Left renal pelvis (tissue), 4 donors: ENCODE data around the gene SLC25A23. TPM values are rescaled to one million over a fixed set of nuclear protein-coding genes. Genes with fewer than 3 reads are reported as not detected.

ENCODE experiments used
- DNase-seq, 4 donors: peaks; one replicate each; pipeline ENCODE4 v3.0.0-alpha.2; 2013; ENCODE audit warnings: low read depth in 4 of 4, low spot score in 3 of 4
- polyA plus RNA-seq, 4 donors: library from polyadenylated mRNA; unstranded; fragments of 120-200 nt; gene quantifications; one replicate each; pipeline ENCODE4 v1.2.1, GENCODE V29; 2013; ENCODE audit not compliant: insufficient read length in 4 of 4

Gene SLC25A23
- polyA plus RNA-seq, 4 donors = 55.2 to 85.1 (median 68.6) TPM

DNA sequence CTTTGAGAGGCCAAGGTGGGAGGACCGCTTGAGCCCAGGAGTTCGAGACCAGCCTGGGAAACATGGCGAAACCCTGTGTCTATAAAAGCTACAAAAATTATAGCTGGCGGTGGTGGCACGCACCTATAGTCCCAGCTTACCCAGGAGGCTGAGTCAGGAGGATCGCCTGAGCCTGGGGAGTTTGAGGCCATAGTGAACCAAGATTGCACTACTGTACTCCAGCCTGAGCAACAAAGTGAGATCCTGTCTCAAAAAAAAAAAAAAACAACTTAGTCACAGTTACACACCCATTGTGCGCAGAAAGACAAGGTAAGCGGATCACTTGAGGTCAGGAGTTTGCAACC is 22.7 kb upstream of the SLC25A23 start:
- no peak for DNase-seq

GRCh38 chr19:6481541-6482342 is 22.1 kb upstream of the SLC25A23 start, which contains the start of gene DENND1C:
TSS of gene DENND1C (minus strand) at chr19:6481787. CDS start at chr19:6481695, 92 bp downstream.
- no peak for DNase-seq

- no peak for DNase-seq
Measured at GRCh38 chr19:6480848-6481415, 21.3 kb upstream of the SLC25A23 start.

DNA sequence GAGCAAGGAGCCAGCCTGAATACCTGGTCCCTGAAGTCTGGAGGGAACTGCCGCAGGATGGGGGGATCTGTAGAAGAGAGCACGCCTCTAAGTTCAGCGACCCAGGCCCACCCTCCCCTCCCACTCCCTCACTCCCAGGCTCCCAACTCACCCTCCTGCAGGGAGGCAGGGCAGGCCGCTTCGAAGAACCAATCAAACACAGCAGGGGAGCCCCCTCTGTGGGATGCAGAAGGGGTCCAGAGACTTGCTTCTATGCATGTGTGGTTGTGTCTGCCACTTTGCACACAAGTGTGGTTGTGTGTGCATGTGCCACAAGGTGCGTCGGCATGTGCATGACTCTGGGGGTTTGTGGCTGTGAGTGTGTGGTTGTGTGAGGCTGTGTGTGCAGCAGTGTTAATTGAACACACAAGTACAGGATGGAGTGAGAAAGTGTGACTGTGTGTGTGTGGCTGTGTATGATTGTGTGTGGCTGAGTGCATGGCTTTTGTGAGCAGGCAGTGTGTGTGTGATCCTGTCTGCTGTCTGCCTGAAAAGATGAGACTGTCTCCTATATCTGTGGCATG is 20.3 kb upstream of the SLC25A23 start:
- no peak for DNase-seq

GRCh38 chr19:6478815-6479214 is 19.2 kb upstream of the SLC25A23 start:
- DNase-seq = no peak

- DNase-seq = no peak
Measured at GRCh38 chr19:6476896-6477431, 17.4 kb upstream of the SLC25A23 start.

GRCh38 chr19:6476155-6476895 is 16.7 kb upstream of the SLC25A23 start:
- DNase-seq = peak in 3 of 4 donors; percentile 53 to 66 (median 58)

- no peak for DNase-seq
Measured at GRCh38 chr19:6475321-6476108, 15.9 kb upstream of the SLC25A23 start.

- DNase-seq = no peak
Measured at GRCh38 chr19:6473647-6474046, 14.1 kb upstream of the SLC25A23 start.

DNA sequence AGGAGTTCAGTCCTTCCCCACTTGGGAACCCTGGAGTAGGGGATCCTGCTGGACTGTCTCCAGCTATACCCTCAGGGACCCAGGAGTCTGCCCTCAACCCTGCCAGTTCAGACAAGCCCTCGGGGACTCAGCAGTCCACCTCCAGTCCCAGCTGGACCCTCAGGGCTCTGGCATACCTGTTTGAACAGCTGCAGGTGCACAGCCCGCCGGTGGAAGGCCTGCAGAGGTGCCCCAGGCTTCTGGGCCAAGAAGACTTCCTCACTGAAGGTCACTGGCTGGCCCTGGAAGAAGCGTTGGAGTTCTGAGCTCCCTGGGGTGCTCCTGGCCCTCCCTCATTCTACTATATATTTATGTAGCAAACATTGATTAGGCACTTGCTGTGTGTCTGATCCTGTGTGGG is 13.1 kb upstream of the SLC25A23 start:
- DNase-seq = no peak

DNA sequence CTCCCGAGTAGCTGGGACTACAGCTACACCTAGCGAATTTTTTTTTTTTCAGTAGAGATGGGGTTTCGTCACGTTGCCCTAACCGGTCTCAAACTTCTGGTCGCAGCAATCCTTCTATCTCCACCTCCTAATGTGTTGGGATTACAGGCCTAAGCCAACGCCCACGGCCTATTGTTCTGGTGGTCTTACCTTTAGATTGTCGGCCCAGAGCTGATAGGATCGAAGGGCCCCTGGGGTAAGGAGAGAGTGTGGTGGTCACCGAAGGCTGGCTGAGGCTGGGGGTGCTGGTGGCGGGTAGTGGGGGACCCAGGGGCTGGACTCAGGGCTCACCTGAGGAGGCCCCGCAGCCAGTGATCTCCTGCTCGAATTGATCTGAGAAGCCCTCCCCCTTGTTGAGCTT is 11.5 kb upstream of the SLC25A23 start:
- DNase-seq = no peak

GRCh38 chr19:6470173-6470572 is 10.6 kb upstream of the SLC25A23 start:
- no peak for DNase-seq

DNA sequence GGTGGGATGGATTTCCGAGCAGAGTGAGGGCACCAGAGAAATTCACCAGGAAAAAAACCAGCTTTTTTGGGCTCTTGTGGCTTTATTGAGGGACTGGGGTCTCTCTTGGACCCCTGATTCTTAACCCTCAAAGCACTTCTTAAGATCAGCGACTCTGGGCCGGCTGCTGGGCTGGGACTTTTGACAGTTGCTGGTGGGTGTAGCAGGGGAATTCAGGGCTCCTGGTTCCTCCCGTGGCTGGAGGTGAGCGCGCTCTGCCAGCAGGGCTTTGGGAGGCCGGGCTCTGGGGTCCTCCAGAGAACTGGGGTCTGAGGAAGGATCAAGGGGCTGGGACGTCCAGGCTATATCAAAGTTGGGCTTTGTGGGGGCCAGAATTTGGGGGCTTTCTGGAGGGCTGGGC is 7.8 kb upstream of the SLC25A23 start:
- no peak for DNase-seq

- DNase-seq = no peak
Measured at GRCh38 chr19:6466526-6467248, 7.1 kb upstream of the SLC25A23 start.

DNA sequence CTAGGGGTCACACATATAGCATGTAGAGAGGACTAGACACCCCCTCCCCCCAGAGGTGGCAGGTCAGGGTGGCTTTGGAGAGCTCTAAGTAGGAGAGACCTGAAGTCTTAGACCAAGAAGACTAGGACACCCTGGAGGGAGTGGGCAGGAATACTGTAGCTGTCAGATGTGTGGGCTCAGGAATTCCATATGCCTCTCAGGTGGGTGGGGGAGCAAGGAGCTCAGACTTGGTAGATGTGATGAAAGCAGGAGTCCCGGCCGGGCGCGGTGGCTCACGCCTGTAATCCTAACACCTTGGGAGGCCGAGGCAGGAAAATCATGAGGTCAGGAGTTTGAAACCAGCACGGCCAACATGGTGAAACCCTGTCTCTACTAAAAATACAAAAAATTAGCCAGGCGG is 6.1 kb upstream of the SLC25A23 start:
- DNase-seq = no peak

- DNase-seq = no peak
Measured at GRCh38 chr19:6465006-6465405, 5.4 kb upstream of the SLC25A23 start.

DNA sequence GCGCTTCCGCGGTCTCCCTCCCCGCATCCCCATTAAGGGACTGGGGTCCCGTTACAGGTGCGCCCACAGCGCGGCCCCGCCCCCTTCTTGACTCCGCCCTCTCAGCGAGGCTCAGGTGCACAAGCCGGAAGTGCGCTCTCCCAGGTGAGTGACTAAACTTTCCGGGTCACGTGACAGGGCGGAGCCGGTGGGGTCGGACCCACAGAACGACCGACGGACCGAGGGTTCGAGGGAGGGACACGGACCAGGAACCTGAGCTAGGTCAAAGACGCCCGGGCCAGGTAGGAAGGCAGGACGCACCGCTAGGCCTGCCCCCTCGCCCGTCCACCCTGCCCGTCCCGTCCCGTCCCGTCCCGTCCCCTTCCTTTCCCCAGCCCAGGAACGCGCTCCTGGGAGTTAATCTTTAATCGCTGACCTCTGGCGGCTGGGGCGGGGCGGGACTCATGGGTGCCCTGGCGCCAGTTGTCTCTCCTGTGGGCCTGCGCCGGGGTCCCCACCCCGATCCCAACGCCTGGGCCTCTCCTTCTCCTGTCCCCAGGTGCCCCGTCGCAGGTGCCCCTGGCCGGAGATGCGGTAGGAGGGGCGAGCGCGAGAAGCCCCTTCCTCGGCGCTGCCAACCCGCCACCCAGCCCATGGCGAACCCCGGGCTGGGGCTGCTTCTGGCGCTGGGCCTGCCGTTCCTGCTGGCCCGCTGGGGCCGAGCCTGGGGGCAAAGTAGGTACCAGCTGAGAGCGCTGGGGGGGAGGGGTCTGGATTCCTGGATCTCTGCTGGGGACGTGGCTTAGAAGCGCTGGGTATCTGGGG is 4.7 kb upstream of the SLC25A23 start, which contains the start of gene CRB3:
TSS of gene CRB3 (plus strand) at position 202 of the 804 bp plus-strand sequence. CDS start at position 633, 431 bp downstream.
- DNase-seq = peak in 3 of 4 donors; percentile 42 to 59 (median 56)

DNA sequence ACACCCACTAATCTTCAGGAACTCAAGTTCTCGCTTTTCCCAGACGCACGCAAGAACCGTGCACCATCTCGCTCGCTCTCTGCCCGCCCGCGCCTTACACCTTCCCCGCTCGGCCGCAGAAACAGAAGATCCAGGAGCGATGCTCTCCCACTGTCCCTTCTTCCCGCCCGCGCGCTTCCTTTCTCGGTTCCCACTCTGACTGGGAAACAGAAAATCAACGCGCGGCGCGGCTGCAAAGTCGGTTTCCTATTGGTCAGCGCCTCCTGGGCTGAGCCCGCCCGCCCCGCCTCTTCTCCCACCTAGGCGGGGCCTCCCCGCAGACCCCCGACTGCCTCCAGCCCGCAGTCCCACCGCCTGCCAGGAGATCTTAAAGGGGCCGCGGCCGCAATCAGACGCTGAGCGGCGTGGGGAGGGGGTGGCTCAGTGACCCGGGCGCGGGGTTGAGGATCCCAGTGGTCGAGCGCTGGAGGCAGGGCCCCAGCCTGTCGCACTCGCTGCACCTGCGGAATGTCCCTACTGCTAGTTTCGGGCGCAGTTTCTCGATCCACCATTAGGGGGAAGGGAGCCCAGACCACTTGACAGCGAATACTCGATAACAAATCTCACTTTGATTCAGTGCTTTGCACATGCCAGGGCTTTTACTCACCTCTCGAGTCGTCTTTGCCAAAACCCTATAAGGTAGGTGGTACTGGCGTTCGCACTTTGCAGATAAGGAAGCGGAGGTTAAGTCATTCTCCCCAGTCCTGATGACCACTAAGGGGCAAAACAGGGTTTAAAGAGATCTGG is 700 bp upstream of the SLC25A23 start:
- peak; percentile 90 to 99 (median 97) for DNase-seq
